ENCODE results near the gene SKAP1.

Gene SKAP1

GRCh38 chr17:48393283-48393682 lies 36.7 kb downstream of the SKAP1 start (continued):
- no peak for TF ChIP-seq ZFP3 (CRISPR knock-in tag; IDR thresholded peaks at IDR 0.05)

- ATAC-seq: no peak
- TF ChIP-seq SNAI2 (CRISPR knock-in tag; IDR thresholded peaks at IDR 0.05) (no peak), CSDC2 (CRISPR knock-in tag; IDR thresholded peaks at IDR 0.05) (no peak), ZC3H10 (CRISPR knock-in tag; IDR thresholded peaks at IDR 0.05) (no peak)
- TF ChIP-seq, protein P1, sequence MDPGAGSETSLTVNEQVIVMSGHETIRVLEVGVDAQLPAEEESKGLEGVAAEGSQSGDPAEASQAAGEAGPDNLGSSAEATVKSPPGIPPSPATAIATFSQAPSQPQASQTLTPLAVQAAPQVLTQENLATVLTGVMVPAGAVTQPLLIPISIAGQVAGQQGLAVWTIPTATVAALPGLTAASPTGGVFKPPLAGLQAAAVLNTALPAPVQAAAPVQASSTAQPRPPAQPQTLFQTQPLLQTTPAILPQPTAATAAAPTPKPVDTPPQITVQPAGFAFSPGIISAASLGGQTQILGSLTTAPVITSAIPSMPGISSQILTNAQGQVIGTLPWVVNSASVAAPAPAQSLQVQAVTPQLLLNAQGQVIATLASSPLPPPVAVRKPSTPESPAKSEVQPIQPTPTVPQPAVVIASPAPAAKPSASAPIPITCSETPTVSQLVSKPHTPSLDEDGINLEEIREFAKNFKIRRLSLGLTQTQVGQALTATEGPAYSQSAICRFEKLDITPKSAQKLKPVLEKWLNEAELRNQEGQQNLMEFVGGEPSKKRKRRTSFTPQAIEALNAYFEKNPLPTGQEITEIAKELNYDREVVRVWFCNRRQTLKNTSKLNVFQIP (CRISPR knock-in tag; IDR thresholded peaks at IDR 0.05; ENCODE audit: borderline replicate concordance, low read depth): no peak
Observed at GRCh38 chr17:48392857-48393256, 37.2 kb downstream of the SKAP1 start.

DNA sequence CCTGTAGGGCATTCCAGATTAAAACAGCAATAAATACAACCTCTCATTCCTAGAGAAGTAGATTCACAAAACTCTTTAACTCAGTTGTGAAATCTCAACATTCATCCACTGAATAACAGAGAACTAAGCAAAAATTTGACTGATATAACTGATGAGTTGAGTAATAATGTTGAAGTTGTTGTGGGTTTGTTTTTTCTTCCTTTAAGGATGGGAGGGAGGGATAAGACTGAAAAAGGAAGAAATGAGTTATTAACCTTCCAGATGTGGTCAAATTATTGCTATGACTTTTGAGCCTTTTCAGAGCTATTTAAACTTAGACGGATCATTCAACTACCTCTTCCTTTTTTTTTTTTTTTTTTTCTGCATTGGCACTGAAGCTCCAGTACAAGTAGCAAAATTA lies 38.6 kb downstream of the SKAP1 start:
- ATAC-seq: no peak
- no peak for TF ChIP-seq ARNTL (CRISPR knock-in tag; IDR thresholded peaks at IDR 0.05; ENCODE audit: borderline replicate concordance, low read depth)
- TF ChIP-seq PPARA (CRISPR knock-in tag; IDR thresholded peaks at IDR 0.05; ENCODE audit: borderline replicate concordance): no peak
- no peak for TF ChIP-seq BACH2 (CRISPR knock-in tag; IDR thresholded peaks at IDR 0.05; ENCODE audit: borderline replicate concordance)
- no peak for TF ChIP-seq ZFP3 (CRISPR knock-in tag; IDR thresholded peaks at IDR 0.05)
- TF ChIP-seq ESRRG (CRISPR knock-in tag; IDR thresholded peaks at IDR 0.05): no peak
- TF ChIP-seq, protein P2, sequence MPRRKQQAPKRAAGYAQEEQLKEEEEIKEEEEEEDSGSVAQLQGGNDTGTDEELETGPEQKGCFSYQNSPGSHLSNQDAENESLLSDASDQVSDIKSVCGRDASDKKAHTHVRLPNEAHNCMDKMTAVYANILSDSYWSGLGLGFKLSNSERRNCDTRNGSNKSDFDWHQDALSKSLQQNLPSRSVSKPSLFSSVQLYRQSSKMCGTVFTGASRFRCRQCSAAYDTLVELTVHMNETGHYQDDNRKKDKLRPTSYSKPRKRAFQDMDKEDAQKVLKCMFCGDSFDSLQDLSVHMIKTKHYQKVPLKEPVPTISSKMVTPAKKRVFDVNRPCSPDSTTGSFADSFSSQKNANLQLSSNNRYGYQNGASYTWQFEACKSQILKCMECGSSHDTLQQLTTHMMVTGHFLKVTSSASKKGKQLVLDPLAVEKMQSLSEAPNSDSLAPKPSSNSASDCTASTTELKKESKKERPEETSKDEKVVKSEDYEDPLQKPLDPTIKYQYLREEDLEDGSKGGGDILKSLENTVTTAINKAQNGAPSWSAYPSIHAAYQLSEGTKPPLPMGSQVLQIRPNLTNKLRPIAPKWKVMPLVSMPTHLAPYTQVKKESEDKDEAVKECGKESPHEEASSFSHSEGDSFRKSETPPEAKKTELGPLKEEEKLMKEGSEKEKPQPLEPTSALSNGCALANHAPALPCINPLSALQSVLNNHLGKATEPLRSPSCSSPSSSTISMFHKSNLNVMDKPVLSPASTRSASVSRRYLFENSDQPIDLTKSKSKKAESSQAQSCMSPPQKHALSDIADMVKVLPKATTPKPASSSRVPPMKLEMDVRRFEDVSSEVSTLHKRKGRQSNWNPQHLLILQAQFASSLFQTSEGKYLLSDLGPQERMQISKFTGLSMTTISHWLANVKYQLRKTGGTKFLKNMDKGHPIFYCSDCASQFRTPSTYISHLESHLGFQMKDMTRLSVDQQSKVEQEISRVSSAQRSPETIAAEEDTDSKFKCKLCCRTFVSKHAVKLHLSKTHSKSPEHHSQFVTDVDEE (CRISPR knock-in tag; IDR thresholded peaks at IDR 0.05): no peak
- TF ChIP-seq GLIS3 (CRISPR knock-in tag; IDR thresholded peaks at IDR 0.05): no peak
- TF ChIP-seq CSRNP3 (CRISPR knock-in tag; IDR thresholded peaks at IDR 0.05): no peak
- no peak for TF ChIP-seq CSDC2 (CRISPR knock-in tag; IDR thresholded peaks at IDR 0.05)
- TF ChIP-seq OSR1 (CRISPR knock-in tag; IDR thresholded peaks at IDR 0.05): no peak
- no peak for TF ChIP-seq ZFP30 (CRISPR knock-in tag; IDR thresholded peaks at IDR 0.05)
- no peak for TF ChIP-seq ZC3H10 (CRISPR knock-in tag; IDR thresholded peaks at IDR 0.05)
- TF ChIP-seq TCF4 (CRISPR knock-in tag; IDR thresholded peaks at IDR 0.05; ENCODE audit: borderline replicate concordance): no peak

- ATAC-seq: no peak
- TF ChIP-seq RARB (CRISPR knock-in tag; IDR thresholded peaks at IDR 0.05): no peak
- TF ChIP-seq GLIS3 (CRISPR knock-in tag; IDR thresholded peaks at IDR 0.05): no peak
- no peak for TF ChIP-seq SNAI2 (CRISPR knock-in tag; IDR thresholded peaks at IDR 0.05)
- TF ChIP-seq, protein P2 (CRISPR knock-in tag; IDR thresholded peaks at IDR 0.05): no peak
- TF ChIP-seq ZNF70 (CRISPR knock-in tag; IDR thresholded peaks at IDR 0.05): no peak
- no peak for TF ChIP-seq TCF4 (CRISPR knock-in tag; IDR thresholded peaks at IDR 0.05; ENCODE audit: borderline replicate concordance)
- TF ChIP-seq CSRNP3 (CRISPR knock-in tag; IDR thresholded peaks at IDR 0.05): no peak
- no peak for TF ChIP-seq BACH2 (CRISPR knock-in tag; IDR thresholded peaks at IDR 0.05; ENCODE audit: borderline replicate concordance)
Observed at GRCh38 chr17:48389903-48390302, 40.1 kb downstream of the SKAP1 start.

Measured in SK-N-SH treated with all-trans-retinoic acid at 6 μM for 48 hours (cell line).